Measurements from ENCODE around the gene GLI3. TPM values are rescaled to one million over a fixed set of nuclear protein-coding genes. Genes with fewer than 3 reads are reported as not detected.
"Not testable (repeated sequence)": the region's sequence is repeated elsewhere in the genome, so short reads cannot be mapped to it uniquely, and the experiment has no call there.

Gene GLI3
- polyA plus RNA-seq, 1 donor = 10.8 TPM

DNA sequence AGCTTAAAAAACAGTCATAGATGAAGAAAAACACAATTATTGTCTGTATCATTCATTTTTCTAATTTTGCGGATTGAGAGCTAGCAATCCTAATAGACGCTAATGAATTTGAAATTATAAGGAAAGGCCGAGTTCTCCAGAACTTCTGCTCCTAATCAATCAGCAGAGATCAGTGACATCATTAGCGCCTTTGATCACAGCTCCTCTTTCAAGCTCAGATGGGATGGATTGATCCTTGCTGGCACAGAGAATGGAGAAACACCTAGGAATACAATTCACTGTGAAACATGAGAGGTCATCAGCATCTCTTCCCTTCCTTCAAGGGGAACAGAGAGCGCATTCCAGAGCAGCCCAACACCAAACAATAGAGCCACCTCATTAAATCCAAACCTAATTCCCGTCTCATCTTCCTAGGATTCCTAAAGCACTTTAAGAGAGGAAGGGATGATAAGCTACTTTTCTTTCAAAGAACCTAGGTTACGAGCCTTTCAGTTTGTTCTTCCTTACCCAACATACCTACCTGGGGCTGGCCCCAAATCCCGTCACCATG is 24.4 kb downstream of the GLI3 start:
- no peak for DNase-seq (ENCODE audit: low read depth)

DNA sequence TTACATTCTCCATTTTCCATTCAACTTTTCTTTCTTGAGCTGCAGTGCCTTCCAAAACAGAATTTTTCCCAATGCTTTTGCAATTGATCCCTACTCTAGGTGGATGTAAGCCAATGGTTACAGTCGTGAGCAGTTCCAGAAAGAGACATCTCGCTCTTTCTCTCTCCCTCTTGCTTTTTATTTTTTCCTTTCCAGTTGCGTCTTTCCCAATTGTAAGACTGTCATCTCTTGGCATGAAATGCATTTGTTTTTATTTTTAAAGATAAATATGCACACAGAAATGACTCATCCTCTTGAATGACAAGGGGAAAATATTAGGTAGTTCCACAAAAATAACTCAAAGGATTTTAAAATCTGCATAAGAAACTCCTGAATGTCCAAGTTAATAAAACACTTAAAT is 25.1 kb downstream of the GLI3 start:
- no peak for DNase-seq (ENCODE audit: low read depth)

DNA sequence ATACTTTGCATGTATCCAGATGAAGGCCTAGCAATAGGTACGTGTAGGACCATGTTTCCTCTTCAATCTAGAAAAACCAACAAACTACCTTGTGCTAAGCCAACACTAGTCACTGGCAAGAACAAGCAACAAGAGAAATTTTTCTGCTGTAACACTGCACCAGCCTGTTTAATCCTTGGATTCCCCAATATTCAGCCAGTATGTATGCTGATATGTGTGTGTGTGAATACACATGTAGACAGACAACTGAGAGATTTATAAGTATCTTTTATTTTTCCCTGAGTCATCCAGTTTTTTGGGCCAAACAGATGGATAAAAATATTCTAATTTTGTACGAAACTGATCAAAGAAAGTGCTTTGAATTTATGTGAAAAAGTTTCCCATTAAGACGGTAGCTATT is 26.2 kb downstream of the GLI3 start:
- no peak for DNase-seq (ENCODE audit: low read depth)

DNA sequence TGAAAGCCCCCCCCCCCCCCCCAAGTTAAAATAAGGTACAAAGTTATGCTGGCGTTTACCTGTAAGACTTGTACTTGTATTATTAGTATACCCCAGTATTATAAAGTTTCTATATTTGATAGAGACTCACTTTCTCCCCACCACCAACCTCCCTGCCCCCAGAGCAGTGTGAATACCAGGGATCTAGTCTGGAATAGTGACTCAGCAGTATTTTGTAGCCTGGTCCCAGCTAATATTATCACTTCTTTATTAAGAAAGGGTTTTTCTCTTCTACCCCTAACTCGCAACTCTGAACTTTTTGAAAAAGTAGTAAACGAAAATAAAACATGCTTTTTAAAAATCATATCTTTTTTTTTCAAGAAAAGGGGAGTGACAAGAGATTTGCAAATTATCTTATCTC is 26.7 kb downstream of the GLI3 start:
- DNase-seq (ENCODE audit: low read depth) = no peak

DNA sequence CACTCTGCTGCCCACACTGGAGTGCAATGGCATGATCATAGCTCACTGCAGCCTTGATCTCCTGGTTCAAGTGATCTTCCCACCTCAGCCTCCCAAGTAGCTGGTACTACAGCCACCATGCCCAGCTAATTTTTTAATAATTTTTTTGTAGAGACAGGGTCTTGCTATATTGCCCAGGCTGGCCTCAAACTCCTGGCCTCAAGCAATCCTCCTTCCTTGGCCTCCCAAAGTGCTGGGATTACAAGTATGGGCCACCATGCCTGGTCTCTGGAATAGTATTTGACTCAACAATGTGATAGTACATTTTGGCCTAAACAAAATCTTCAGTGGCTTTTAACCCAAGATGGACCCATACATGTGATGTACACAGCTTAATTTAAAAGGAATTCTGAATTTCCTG is 27.9 kb downstream of the GLI3 start:
- not testable (repeated sequence) for DNase-seq (ENCODE audit: low read depth)

DNA sequence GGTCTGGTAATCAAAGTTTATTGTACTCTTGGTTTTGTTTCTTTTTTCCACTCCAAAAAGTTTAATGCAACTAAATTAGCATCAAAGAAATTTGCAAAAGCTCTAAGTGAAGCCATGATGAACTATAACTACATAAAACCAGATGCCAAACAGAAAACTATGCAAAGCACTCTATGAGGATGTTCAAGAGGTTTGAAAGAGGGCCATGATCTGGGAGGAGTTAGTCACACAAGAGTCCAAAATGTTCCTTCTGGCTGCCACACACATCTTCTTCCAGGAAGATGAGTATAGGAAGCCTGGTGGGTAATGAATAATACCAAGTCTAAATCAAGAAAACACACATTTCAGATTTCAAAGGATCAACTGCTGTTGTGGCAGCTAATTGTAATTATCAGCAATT is 28.4 kb downstream of the GLI3 start:
- no peak for DNase-seq (ENCODE audit: low read depth)

DNA sequence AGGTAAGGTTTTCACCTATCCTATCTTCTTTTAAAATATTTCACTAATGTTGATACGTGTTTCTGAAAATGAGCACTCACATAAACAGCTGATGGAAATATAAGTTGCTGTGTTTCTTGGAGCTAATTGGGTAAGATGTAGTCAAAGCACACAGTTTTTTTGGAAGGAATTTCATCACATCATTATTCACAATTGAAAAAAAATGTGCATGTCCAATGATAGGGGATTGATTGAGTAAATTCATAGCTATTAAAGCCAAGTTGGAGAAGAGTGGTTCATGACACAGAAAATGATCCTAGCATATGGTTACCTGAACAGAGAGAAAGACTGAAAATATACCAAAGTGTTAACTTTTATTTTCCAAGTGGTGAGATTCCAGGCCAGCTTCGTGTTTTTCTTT is 29.6 kb downstream of the GLI3 start:
- DNase-seq (ENCODE audit: low read depth) = no peak

DNA sequence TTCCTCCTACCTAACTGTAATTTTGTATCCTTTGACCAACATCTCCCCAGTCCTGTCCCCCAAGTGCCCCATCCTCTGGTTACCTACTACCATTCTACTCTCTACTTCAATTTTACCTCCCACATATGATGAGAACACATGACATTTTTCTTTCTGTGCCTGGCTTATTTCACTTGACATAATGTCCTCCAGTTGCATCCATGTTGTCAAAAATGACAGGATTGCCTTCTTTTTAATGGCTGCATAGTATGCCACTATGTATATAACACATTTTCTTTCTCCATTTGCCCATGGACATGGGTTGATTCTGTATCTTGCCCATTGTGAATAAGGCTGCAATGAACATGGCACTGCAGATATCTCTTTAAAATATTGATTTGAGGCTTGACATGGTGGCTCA is 33.7 kb downstream of the GLI3 start:
- no peak for DNase-seq (ENCODE audit: low read depth)

DNA sequence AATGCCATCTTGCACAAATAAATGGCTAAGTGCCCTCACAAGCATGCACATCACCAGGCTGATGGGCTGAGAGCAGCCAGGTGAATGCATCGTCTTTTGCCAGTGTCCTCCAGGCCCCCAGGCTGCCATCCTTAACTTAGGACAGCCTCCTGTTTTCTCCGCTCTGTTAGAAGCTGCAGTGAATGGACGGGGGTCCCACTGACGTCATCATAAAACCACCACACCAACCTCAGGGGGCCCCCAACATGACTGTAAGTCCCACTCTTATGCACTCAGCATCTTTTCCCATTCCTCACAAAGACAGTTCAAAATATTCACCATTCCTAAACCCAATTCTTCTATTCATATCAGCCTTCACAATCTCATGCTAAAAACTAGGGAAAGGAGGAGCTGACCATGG is 34.4 kb downstream of the GLI3 start:
- DNase-seq (ENCODE audit: low read depth) = no peak

DNA sequence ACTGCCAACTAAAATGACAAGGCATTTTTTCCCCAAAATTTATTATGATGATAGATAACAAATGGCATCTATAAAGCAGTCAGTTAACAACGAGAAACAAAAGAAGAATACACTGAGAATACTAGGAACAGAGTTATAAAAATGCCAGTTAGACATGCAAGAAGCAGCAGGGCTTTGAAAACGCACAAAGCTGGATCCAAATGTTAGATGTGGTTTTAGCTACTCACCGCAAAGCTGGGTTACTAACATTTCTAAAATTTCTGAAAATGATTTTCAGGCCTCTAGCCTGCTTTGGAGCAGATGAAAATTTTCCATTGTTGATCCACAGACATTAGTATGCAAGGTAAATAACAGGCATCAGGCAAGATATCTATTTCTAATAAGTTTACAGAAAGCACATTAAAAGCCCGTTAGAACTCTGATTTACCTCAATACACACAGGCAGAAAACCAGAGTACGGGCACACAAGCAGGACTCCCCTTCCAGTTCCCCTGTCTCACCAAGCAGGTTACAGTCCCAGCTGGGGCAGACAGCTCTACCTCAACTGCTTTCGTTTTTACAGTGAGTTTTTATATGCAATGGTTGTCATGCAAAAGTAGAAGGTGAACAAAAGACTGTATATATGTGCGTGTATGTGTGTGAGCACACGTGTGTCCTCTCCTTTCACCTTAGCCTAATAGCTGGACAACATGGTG is 37.9 kb downstream of the GLI3 start:
- no peak for DNase-seq (ENCODE audit: low read depth)

DNA sequence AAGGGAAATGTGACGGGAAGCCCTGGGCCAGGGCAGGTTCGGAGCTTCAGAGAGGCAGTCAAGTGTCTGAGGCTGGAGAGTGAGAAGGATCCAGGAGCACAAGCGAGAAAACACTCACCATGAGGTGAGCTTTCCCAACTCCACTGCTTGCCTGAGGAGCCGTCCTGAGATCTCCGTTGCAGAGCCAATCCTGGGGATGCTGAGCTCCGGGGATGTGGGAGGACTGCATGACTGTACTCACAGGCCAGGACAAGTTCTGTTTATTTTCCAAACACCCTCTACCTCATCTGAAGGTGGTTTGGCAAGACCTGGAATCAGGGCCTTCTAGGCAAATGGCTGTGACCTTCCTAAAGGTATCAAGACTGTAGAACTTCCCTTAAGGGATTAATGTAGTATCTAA is 38.7 kb downstream of the GLI3 start:
- no peak for DNase-seq (ENCODE audit: low read depth)

DNA sequence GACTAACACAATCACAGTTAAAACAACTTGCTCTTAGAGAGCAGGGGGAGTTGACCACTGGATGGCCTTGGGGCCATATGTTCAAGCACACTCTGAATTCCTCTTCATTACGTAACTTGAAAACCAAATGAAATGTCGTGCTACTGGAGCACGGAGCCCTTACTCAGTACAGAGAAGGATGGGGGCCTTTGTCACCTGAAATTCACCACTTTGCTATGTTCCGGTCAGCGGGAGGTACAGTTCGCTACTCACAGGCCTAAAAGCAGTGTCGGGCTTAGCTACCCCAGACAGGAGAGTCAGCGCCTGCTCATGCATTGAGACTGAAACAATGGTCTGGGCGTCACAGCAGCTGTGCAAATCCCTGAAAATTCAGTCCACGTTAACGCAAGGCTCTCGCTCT is 39.6 kb downstream of the GLI3 start:
- no peak for DNase-seq (ENCODE audit: low read depth)

DNA sequence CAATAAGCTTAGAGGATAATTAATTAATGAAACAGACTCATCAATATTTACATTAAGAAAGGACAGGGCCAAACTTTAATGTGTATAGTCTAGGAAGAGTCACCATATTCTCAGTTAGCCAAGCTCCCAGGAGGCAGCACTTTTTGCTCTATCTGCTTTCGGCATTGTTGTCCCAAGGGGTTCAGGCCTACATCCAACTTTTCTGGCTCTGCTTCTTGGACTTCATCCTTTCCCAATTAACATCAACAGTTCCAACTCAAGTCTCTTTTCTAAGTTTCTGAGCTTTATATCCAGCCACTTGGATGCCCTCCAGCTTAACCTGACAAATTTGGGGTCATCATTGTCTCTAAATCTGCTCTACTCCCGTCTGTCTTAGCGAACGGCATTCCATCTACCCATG is 42.8 kb downstream of the GLI3 start:
- DNase-seq (ENCODE audit: low read depth) = no peak

DNA sequence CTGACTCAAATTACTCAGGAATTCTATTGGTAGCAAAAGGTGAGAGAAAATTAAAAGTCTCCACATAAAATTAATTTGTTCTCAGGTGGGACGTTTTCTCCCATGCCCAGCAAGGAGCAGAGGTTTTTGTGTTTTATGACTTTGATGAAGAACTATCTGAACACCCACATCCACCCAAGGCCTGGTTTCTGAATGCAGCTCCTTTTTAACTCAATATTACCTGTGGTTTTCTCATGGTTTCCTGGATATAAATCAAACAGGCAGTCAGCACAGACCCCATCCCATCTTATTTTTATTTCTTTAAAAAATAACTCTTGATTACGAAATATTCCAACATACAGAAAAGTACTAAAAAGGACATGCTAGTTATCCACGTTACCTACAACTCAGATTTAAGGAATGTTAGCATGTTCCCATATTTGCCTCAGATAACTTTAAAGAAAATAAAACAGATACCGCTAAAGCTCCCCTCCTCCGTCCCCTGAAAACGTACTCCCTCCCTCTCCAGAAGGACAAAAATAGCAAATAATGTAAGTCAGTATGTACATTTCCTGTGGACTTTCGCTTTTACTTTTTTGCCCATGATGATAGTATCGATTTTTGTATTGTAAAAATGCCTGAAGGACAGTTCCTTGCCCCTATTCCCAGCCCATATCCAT is 43.4 kb downstream of the GLI3 start:
- no peak for DNase-seq (ENCODE audit: low read depth)

DNA sequence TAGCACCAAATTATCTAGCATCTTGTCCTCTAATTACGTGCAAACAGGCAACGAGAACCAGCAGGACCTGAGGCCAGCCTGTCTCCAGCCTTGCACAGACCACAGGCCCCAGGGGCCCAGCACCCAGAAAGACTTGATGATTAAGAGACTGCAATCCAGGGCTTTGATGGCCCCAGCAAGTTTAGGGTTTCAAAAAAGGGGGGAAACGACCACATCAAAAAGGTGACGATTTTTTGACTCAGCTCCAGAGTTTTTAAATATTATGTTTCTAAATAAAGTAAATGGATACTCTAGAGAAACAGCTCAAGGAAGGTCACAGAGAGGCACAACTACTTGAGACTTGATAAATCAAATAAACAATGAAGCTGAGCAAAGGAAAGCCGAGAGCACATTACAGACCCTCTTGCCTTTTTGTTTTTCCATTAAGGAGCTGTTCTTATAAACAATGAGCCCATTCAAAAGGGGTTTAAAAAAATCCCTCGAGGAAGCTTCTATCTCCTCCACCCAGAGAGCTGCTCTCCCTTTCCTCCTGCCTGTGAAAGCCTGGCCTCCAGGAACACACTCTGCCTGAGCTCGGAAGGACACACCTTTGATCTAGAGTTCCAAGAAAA is 44.1 kb downstream of the GLI3 start:
- no peak for DNase-seq (ENCODE audit: low read depth)

DNA sequence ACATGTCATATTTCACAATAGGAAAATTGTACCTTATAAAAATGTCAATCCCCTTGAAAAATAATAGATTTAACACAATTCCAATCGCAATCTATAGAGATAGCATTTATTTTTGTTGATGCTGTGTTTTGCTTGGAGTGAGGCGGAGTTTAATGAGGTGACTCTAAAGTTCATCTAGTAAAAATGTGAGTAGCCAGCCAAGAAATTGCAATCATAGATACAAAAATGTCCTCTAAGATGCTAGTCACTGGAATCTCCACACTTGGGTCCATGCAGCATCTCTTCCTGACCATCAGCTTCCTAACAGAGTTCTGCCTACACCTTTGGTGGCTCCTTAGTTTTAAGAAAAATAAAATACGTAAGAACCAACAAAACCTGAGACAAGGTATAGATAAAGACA is 44.9 kb downstream of the GLI3 start:
- no peak for DNase-seq (ENCODE audit: low read depth)

DNA sequence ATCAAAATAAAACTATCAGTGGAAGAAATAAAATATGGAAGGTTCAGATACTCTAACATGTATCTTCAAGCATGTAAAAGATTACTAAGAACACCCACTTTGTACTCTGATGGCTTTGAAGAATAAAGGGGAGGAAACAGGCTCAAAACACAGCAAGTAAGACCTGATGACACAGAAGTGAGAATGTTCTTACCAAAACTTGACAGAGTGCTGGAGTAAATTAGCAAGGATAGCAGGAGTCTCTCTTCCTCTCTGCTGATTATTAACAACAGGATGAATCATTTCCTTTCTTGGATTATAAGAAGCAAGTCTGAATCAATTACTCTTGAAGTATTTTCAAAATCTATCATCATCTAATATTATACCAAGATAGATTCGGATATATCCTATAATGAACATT is 47.5 kb downstream of the GLI3 start:
- no peak for DNase-seq (ENCODE audit: low read depth)

DNA sequence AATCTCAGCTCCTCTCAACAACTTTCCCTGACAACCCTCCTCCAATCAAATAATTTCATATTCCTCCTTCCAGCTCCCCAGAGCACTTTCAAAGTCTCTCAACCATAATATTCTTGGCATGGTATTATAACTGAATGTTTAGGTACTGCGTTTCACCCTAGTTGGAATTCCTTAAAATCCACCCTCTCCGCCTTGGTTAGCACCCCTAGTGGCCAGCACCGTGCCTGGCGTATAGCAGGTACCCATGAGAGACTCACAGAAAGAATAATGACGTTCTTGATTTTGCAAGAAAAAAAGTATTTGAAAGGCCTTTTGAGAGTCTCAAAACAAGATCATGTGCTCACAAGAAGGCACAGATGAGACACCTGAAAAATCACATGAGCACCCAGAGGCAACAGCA is 50.9 kb downstream of the GLI3 start:
- no peak for DNase-seq (ENCODE audit: low read depth)

DNA sequence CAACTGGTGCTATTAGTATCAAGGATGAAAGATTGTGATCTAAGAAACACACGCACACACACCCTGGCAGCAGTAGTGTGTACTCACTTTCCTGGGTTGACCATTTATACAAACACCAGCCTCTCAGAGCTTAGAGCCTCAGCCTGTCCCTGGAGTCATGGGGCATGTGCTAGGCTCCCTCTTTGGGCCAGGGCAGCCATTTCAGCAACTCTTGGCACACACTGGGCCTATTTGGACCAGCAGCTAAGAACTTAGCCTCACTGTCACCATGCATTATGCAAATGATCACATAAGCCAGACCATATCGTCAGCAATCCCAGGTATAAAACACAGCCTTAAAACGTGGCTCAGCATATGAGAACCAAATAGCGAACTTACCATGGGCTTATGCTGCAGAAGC is 51.3 kb downstream of the GLI3 start:
- no peak for DNase-seq (ENCODE audit: low read depth)

DNA sequence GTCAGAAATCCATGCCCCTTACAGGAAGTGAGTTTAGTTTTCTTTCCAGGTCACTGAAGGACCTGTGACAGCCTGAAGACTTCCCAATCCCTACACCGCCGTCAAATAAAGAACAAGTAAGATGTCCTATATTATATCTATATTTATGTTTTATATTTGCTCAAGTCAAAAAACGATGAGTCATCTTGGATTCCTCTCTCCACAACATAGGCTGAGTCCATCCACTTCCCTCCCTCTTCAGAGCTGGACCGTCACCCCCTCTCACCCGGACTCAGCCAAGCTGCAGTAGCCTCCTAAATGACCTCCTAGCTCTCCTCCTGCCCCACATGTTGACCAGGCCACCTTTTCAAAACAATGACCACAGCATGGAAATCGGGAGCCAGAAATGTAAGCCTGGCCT is 53.5 kb downstream of the GLI3 start:
- DNase-seq (ENCODE audit: low read depth) = no peak

DNA sequence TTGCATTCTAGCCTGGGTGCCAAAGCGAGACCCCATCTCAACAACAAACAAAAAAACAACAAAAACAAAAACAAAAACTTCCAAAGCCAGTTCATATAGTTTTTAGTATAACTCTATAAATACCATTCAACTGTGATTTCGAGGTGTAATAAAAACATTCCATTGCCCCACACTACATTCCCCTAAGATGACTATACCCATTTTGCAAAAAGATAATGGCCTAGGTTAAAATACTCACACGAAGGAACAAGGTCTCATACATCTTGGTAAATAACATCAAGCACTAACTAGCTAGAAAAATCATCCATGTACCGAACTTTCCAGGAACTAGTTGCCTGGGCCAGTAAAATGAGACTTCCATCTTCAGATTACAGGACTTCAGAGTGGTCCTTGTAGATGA is 55.4 kb downstream of the GLI3 start:
- no peak for DNase-seq (ENCODE audit: low read depth)

DNA sequence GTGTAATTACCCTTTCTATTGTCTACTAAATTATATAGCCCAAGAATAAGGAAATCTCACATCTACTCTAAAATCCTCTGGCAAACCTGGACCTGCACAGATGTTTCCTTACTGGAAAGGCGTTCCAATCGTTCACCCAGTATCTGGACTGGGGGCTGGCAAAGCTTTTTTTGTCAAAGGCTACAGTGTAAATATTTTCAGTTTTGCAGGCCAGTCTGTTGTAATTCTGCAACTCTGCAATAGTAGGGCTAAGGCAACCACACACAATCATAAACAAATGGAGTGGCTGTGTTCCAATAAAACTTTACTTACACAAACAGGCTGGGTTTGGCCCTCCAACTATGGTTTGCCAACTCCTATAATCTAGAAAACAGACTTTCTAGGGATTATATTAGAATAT is 56.2 kb downstream of the GLI3 start:
- DNase-seq (ENCODE audit: low read depth) = no peak

DNA sequence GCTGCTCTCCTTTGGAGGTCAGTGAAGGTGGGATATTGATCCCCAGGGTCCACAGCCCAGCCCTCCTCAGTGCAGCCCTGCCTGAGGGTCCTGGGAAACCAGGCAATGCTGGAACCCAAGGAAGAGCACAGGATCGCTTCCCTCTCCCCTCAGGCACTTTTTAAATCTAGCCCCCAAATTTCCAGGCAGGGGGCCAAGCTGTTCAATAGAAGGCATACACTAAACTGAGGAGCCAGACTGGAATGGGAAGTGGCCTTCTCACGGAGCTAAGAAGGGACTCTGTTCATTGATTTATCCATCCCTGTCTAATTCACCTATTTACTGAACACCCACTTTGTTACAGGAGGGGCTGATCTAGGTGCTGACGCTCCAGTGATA is 60.3 kb downstream of the GLI3 start:
- no peak for DNase-seq (ENCODE audit: low read depth)

Data from forelimb muscle (tissue), 1 donor.